Measurements from ENCODE around the gene EXOC4.

GRCh38 chr7:133551466-133551865, 298.6 kb downstream of the EXOC4 start:
- no peak for TF ChIP-seq CTCF (IDR thresholded peaks at IDR 0.05; ENCODE audit: low read depth, low read length, poor library complexity, severe bottlenecking)
- TF ChIP-seq EZH2phosphoT487 (IDR thresholded peaks at IDR 0.05; ENCODE audit: borderline replicate concordance, low read length) = no peak

Measured in DOHH2 (cell line).